Activated CD8-positive, alpha-beta memory T cell treated with anti-CD3 and anti-CD28 coated beads, Interleukin-2, amount 10 ng/mL, durations not matched to agents 7 days and 5 days (primary cell): ENCODE data around the gene CHI3L2. TPM values are rescaled to one million over a fixed set of nuclear protein-coding genes. Genes with fewer than 3 reads are reported as not detected.
"Not testable (repeated sequence)": the region's sequence is repeated elsewhere in the genome, so short reads cannot be mapped to it uniquely, and the experiment has no call there.

Experiments used
- ATAC-seq: fragments of 150-1000 bp; cut with Tn5 transposase; one replicate; pipeline ENCODE4 v1.10.0; 2021; ENCODE audit warnings: moderate library complexity
- CTCF ChIA-PET: fragments of 350-600 bp; sonication (Branson Sonifier 250); formaldehyde crosslinking; loops from one replicate; lab custom pipeline; 2021; ENCODE audit warnings: antibody characterized with exemption; lab: Charles Lee
- DNase-seq: peaks from one replicate; pipeline ENCODE4 v3.0.0-alpha.2; 2020
- H3K27ac Mint-ChIP-seq: one replicate; pipeline ENCODE4 v1.8.0; 2021; ENCODE audit warnings: mild to moderate bottlenecking, mixed read lengths
- H3K27me3 Mint-ChIP-seq: one replicate; pipeline ENCODE4 v1.8.0; 2021; ENCODE audit warnings: mixed read lengths
- H3K36me3 Mint-ChIP-seq: one replicate; pipeline ENCODE4 v1.8.0; 2021; ENCODE audit warnings: mild to moderate bottlenecking, mixed read lengths
- H3K4me1 Mint-ChIP-seq: one replicate; pipeline ENCODE4 v1.8.0; 2021; ENCODE audit warnings: mixed read lengths
- H3K4me3 Mint-ChIP-seq: one replicate; pipeline ENCODE4 v1.8.0; 2021; ENCODE audit warnings: mild to moderate bottlenecking, moderate library complexity, mixed read lengths
- H3K9me3 Mint-ChIP-seq: one replicate; pipeline ENCODE4 v1.8.0; 2022; ENCODE audit warnings: low read depth, mixed read lengths
- total RNA-seq, 2 experiments: library from RNA; stranded (reverse); gene quantifications; one replicate each; pipeline ENCODE4 v1.2.3, GENCODE V29; 2021

CHI3L2 gene
- total RNA-seq, 2 experiments from 2014 or later, result 6.7 to 13.0 TPM

DNA sequence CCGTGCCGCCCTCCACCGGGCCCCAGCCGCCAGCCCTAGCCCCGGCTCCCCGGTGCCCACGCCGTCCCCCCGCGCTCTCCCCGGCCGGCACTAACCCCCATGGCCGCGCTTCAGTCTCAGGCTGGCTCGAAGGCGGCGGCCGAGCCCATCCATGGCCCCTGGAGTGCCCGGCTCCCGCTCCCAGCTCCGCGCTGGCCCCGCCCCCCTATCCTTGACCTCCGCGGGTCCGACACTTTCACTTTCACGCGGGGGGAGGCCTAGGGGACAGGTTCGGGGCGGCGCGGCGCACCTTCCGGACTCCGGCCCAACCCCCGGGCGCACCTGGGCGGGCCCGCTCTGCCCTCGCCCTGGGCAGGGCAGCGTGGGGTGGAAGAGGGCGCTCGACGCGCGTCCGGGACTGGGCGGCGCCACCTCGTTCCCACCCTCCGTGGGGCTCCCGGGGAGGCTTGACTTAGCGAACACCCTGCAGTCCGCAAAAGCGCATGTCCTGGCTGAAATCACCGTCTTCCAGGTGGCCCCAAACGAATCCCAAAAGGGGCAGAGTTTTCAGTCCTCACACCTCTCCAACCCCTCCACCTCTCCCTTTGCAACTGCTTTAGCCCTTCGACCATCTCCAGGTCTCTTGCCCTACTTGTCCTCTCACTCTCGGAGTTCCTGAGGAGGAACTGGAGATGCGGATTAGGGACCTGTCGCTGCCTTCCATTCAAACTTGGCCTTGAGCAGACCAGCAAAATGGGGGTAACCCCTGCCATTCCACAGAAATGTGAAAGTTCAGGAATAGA lies 23.1 kb upstream of the CHI3L2 start:
- Mint-ChIP-seq H3K27me3 (no peaks in the 10 kb centered on the region), H3K4me3 (peak overlapping the region; percentile 97), H3K36me3 (peaks cover 13% of the 10 kb centered on the region), H3K4me1 (peaks cover 57% of the 10 kb centered on the region), H3K27ac (peak overlapping the region; percentile 97), H3K9me3 (no peaks in the 10 kb centered on the region)
- DNase-seq (peak; percentile 78), ATAC-seq (peak; percentile 64)
- CTCF ChIA-PET, result interaction anchor here (15.0 kb wide), 1 partner anchor 18 kb away, joined by 392 read pairs; the partner anchor contains the start of gene CHI3L2

DNA sequence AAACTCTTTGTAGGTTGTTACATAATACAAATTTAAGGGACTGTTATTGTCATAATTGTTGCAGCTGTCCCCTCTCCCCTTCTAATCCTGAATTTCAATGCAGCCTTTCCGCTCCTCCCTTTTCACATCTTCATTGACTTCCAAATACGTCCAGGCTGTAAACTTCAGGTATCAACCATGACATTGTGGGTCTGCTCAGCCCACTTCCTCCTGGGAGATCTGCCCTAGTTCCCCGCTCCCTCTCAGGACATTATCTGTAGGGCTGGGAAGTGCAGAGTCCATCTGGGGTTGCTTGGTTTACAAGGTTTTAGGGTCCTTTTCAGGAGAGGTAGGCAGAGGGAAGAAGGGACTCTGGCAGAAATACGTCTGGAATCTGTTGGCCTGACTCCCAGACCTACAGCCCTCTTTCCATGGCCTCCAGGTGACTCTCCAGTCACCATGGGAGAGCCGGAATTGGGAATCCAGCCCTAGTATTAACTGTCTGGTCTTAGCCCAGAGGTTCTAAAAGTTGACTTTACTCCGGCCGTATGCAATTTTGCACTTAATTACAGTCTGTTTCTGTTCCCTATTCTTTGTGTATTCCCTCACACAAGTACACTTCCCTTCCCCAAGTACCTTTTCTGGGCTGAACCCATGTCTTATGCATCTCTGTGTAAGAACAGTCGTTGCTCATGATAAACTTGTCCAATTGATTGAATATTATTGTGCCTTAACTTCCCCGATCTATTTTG lies 22.4 kb upstream of the CHI3L2 start:
- CTCF ChIA-PET, result interaction anchor here (15.0 kb wide), 1 partner anchor 17 kb away, joined by 392 read pairs; the partner anchor contains the start of gene CHI3L2
- peak overlapping the region; percentile 97 for H3K4me3 Mint-ChIP-seq
- H3K27me3 Mint-ChIP-seq, result no peaks in the 10 kb centered on the region
- ATAC-seq (no peak), DNase-seq (no peak)
- peaks cover 6% of the 10 kb centered on the region for H3K36me3 Mint-ChIP-seq
- peaks cover 55% of the 10 kb centered on the region for H3K4me1 Mint-ChIP-seq
- H3K9me3 Mint-ChIP-seq, result no peaks in the 10 kb centered on the region
- H3K27ac Mint-ChIP-seq, result peak overlapping the region; percentile 75

DNA sequence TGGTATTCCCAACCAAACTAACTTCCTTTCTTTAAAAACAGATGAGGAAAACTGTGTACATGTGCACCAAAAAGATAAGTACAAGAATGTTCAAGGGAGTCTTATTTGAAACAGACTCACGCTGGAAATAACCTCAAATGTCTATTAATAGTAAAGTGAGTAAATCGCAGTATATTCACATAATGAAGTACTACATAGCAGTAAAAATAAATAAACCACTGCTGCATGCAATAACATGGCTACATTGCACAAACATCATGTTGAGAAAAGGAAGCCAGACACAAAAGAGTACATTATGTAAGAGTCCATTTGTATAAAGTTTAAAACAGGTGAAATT lies 21.8 kb upstream of the CHI3L2 start:
- DNase-seq (no peak), ATAC-seq (no peak)
- H3K36me3 Mint-ChIP-seq, result peaks cover under 1% of the 10 kb centered on the region
- H3K9me3 Mint-ChIP-seq, result no peaks in the 10 kb centered on the region
- CTCF ChIA-PET, result interaction anchor here (1.2 kb wide), 1 partner anchor 24 kb away, joined by 3 read pairs; no protein-coding TSS in a partner anchor
- no peaks in the 10 kb centered on the region for H3K27me3 Mint-ChIP-seq
- peaks cover 52% of the 10 kb centered on the region for H3K4me1 Mint-ChIP-seq
- H3K27ac Mint-ChIP-seq, result no peak overlapping the region
- no peak overlapping the region for H3K4me3 Mint-ChIP-seq

DNA sequence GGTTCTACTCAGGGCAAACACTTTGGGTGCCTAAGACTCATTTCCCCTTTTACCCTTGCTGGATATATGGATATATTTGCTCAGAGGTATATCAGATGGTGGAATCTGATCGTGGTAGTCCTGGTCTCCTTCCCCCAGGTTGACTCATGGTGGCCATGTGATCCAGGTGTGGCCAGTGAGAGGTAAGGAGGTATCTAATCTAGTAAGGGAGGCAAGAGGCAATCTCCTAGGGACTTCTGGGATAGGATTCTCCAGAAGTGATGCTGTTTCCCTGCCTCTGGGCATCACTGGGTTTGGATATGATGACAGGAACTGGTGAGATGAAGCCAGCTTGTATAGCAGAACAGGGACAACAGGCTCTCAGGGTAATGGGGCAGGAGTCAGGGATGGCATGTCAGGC lies 18.6 kb upstream of the CHI3L2 start:
- Mint-ChIP-seq H3K4me3 (no peak overlapping the region), H3K4me1 (peaks cover 42% of the 10 kb centered on the region), H3K9me3 (no peaks in the 10 kb centered on the region), H3K27me3 (no peaks in the 10 kb centered on the region), H3K27ac (no peak overlapping the region), H3K36me3 (no peaks in the 10 kb centered on the region)
- no peak for DNase-seq
- CTCF ChIA-PET, result interaction anchor here (1.3 kb wide), 1 partner anchor 10 kb away, joined by 3 read pairs; no protein-coding TSS in a partner anchor
- ATAC-seq, result no peak

DNA sequence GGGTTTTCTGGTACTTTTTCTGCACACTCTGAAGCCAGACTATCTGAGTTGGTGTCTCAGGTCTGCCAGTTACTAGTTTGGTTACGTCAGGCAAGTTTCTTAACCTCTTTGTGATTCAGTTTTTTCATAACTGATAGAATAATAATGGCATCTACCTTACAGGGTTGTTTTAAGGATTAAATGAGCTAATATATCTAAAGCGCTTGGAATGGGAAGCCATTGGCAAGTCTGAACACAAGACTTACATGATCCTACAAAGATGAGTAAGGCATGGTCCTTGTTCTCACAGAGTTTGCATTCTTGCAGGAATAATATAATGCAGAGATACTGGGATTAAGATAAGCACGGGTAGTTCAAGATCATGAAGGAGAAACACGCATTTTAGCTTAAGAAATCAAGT lies 17.9 kb upstream of the CHI3L2 start:
- H3K4me1 Mint-ChIP-seq, result peaks cover 48% of the 10 kb centered on the region
- no peak for ATAC-seq

DNA sequence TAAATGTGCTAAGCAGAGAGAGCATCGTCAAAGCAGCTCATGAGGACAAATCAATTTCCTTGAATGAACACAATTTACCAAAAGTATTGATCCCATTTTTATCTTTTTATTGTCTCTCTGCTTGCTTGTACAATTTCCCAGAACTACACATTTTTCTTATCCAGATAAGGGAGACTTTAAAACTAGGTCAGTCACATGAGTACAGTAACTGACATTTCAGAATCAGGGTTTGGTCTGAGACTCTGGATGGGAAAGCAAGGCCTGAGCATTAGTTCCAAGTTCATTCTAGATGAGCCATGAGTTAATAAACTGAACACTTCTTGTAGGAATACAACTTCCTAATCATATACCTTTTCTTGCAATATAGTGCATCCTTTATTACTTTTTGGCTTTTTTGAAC lies 15.6 kb upstream of the CHI3L2 start:
- peak; percentile 5 for DNase-seq
- peaks cover 52% of the 10 kb centered on the region for H3K4me1 Mint-ChIP-seq
- no peak overlapping the region for H3K27ac Mint-ChIP-seq
- CTCF ChIA-PET, result interaction anchor here (20.1 kb wide), 1 partner anchor 14 kb away, joined by 392 read pairs; the partner anchor contains the start of gene DENND2D
- no peaks in the 10 kb centered on the region for H3K36me3 Mint-ChIP-seq
- ATAC-seq, result no peak
- no peak overlapping the region for H3K4me3 Mint-ChIP-seq
- H3K9me3 Mint-ChIP-seq, result no peaks in the 10 kb centered on the region
- no peaks in the 10 kb centered on the region for H3K27me3 Mint-ChIP-seq

More for the DNA sequence above, 17.9 kb upstream of the CHI3L2 start:
- no peaks in the 10 kb centered on the region for H3K27me3 Mint-ChIP-seq
- H3K27ac Mint-ChIP-seq, result no peak overlapping the region
- no peak overlapping the region for H3K4me3 Mint-ChIP-seq
- CTCF ChIA-PET, result interaction anchor here (1.3 kb wide), 1 partner anchor 10 kb away, joined by 3 read pairs; no protein-coding TSS in a partner anchor
- no peaks in the 10 kb centered on the region for H3K36me3 Mint-ChIP-seq
- DNase-seq, result no peak
- H3K9me3 Mint-ChIP-seq, result no peaks in the 10 kb centered on the region

DNA sequence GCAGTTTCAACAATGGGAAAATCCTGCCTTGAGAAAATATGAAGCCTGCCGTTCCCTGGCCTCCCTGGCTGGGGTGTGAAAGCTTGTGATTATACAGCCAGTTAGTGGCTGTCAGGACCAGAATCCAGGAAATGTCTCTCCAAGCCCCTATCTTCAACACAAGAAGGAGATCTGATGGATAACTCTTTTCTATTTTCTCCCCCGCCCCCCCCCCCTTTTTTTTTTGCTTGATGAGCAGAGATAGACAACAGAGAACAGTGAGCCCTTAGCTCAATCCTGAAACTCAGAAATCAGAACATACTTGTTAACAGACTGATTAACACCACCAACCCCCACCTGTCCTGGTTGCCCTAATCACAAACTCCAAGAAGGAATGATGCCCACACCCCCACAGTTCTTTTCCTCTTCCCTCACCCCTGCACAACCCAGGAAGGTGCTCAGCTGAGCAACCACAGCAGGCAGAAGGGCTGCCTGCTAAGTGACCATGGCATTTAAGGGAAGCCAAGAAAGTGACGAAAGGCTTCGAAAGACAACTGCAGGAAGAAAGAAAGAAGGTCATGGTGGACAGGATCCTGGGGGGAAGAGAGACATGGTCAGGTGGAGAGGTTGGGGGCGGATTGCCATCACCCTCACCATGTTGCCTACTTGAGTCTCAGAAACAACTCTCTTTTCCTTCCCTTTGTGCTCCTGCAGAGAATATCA lies 14.7 kb upstream of the CHI3L2 start:
- ATAC-seq (no peak), DNase-seq (no peak)
- Mint-ChIP-seq H3K4me3 (no peak overlapping the region), H3K36me3 (no peaks in the 10 kb centered on the region), H3K27ac (peak overlapping the region; percentile 91), H3K9me3 (no peaks in the 10 kb centered on the region), H3K27me3 (no peaks in the 10 kb centered on the region), H3K4me1 (peaks cover 60% of the 10 kb centered on the region)
- CTCF ChIA-PET, result interaction anchor here (20.1 kb wide), 1 partner anchor 15 kb away, joined by 392 read pairs; the partner anchor contains the start of gene DENND2D

DNA sequence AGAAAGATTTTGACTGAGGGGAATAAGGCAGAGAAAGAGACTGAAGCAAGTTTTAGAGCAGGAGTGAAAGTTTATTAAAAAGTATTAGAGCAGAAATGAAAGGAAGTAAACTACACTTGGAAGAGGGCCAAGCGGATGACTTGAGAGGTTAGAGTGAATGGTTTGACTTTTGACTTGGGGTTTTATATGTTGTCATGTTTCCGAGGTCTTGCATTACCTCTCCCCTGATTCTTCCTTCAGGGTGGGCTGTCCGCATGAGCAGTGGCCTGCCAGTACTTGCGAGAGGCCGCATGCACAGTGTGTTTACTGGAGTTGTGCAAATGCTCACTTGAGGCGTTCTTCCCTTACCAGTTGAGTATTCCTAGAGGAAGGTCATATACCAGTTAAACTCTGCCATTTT lies 14.1 kb upstream of the CHI3L2 start:
- Mint-ChIP-seq H3K27me3 (no peaks in the 10 kb centered on the region), H3K27ac (peak overlapping the region; percentile 91), H3K4me3 (peak overlapping the region; percentile 71), H3K9me3 (no peaks in the 10 kb centered on the region), H3K4me1 (peaks cover 64% of the 10 kb centered on the region), H3K36me3 (no peaks in the 10 kb centered on the region)
- ATAC-seq, result no peak
- CTCF ChIA-PET, result interaction anchor here (20.1 kb wide), 1 partner anchor 16 kb away, joined by 392 read pairs; the partner anchor contains the start of gene DENND2D
- DNase-seq, result no peak

DNA sequence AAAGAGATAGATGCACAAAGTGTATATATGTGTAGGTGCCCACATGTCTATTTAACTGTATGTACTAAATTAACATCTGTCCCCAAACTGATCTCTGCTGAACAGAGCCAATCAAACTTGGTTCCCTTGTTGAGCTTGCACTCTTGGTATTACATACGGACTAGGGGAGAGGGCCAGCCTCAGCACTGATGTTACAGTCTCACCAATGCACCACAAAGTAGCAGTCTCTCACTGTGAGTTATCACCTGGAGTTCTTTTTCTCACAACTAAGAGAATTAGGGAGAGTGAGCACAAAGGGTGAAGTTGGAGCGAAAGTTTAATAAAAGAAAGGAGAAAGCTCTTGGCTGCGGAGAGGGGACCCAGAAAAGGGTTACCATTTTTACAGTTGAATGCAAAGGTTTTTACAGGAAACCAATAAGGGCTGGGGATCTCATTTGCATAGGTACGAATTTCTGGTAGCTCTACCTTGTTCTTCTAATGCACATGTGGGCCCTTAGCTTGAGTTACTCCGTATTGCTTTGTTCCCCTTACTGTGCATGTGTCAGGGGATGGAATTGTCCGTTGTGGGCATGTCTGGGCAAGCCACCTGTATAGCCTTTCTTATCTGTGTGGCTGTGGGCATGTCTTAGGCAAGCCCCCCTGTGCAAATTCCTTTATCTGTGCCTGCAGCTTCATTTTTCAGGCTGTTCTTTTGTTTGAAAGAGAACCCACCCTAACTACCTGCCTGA lies 13.3 kb upstream of the CHI3L2 start:
- peak overlapping the region; percentile 71 for H3K4me3 Mint-ChIP-seq
- peaks cover 3% of the 10 kb centered on the region for H3K36me3 Mint-ChIP-seq
- H3K9me3 Mint-ChIP-seq, result no peaks in the 10 kb centered on the region
- peaks cover 69% of the 10 kb centered on the region for H3K4me1 Mint-ChIP-seq
- peak overlapping the region; percentile 91 for H3K27ac Mint-ChIP-seq
- DNase-seq, result no peak
- ATAC-seq, result peak; percentile 0
- no peaks in the 10 kb centered on the region for H3K27me3 Mint-ChIP-seq
- CTCF ChIA-PET, result interaction anchor here (0.8 to 20.1 kb wide), 6 partner anchors 9 to 235 kb away, joined by 3 to 392 read pairs (median 8); partner anchors contain the start of genes ATP5PB, DENND2D and WDR77

DNA sequence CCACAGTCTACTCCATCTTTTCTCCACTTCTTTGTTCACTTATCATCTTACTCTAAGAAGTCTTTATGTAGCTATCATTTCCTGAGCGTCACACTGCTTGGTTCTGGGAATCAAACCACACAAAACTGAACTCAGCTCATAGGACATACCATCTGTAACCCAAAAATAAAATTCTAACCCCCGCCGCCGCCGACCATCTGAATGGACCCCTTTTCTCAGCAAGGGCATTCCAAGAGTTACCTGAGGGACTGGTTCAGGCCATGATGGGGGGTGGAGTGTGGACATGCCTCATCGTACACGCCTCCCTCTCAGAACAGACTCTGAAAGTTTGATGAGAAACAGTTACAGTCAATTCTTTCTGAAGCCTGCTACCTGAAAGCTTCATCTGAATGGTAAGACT lies 12.6 kb upstream of the CHI3L2 start:
- H3K27me3 Mint-ChIP-seq, result no peaks in the 10 kb centered on the region
- no peaks in the 10 kb centered on the region for H3K9me3 Mint-ChIP-seq
- peak overlapping the region; percentile 71 for H3K4me3 Mint-ChIP-seq
- H3K4me1 Mint-ChIP-seq, result peaks cover 76% of the 10 kb centered on the region
- ATAC-seq (peak; percentile 25), DNase-seq (peak; percentile 83)
- CTCF ChIA-PET, result interaction anchor here (0.6 to 20.1 kb wide), 7 partner anchors 8 to 378 kb away, joined by 3 to 392 read pairs (median 6); partner anchors contain the start of genes ATP5PB, DENND2D and WDR77
- peak overlapping the region; percentile 91 for H3K27ac Mint-ChIP-seq
- H3K36me3 Mint-ChIP-seq, result peaks cover 6% of the 10 kb centered on the region

DNA sequence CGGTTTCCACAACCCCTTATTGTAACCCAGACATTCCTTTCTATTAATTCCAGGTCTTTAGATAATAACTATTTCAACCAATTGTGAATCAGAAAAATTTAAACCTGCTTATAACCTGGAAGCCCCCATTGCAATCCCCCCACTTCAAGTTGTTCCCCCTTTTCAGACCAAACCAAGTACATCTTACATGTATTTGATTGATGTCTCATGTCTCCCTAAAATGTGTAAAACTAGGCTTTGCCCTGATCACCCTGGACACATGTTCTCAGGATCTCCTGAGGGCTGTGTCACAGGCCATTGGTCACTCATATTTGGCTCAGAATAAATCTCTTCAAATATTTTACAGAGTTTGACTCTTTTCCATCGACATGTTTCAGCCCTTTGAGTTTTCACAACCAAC lies 12.2 kb upstream of the CHI3L2 start:
- peak overlapping the region; percentile 91 for H3K27ac Mint-ChIP-seq
- not testable (repeated sequence) for H3K36me3 Mint-ChIP-seq, DNase-seq, H3K27me3 Mint-ChIP-seq, ATAC-seq, H3K9me3 Mint-ChIP-seq
- CTCF ChIA-PET, result interaction anchor here (0.6 to 20.1 kb wide), 5 partner anchors 9 to 378 kb away, joined by 3 to 392 read pairs (median 3); partner anchors contain the start of genes ATP5PB, DENND2D and WDR77
- peaks cover 80% of the 10 kb centered on the region for H3K4me1 Mint-ChIP-seq
- peak overlapping the region; percentile 71 for H3K4me3 Mint-ChIP-seq

DNA sequence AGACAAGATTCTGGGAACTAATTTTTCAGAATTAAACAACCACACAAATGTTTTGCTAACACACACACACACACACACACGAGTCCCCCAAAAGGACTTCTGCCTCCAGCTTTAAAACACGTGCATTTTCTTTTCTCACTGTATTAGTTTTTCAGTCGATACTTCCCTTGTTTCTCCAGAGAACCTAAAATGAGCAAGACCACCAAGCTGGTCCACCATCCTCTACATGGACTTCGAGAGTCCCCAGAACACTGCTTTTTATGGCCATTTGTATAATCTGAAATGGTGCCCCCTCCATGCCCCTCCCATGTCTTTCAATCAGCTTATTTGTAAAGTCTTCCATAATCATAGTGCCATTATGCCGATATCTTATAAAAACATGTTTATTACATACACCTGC lies 10.8 kb upstream of the CHI3L2 start:
- H3K36me3 Mint-ChIP-seq, result peaks cover 6% of the 10 kb centered on the region
- no peak for DNase-seq
- CTCF ChIA-PET, result interaction anchor here (4.2 to 20.1 kb wide), 2 partner anchors 19 to 232 kb away, joined by 13 to 392 read pairs; partner anchors contain the start of genes ATP5PB, DENND2D and WDR77
- H3K27me3 Mint-ChIP-seq, result no peaks in the 10 kb centered on the region
- H3K4me1 Mint-ChIP-seq, result peaks cover 92% of the 10 kb centered on the region
- H3K4me3 Mint-ChIP-seq, result peak overlapping the region; percentile 61
- H3K9me3 Mint-ChIP-seq, result no peaks in the 10 kb centered on the region
- ATAC-seq, result no peak
- peak overlapping the region; percentile 91 for H3K27ac Mint-ChIP-seq
